HepG2 (cell line): ENCODE measurements around the gene TADA2A. TPM values are rescaled to one million over a fixed set of nuclear protein-coding genes. Genes with fewer than 3 reads are reported as not detected.
A peak's percentile ranks its signal among the peaks of the same experiment; 100 is the strongest.

Source experiments
- ATAC-seq: fragments of 200-7000 bp; cut with Tn5 transposase; 3 replicates; pipeline ENCODE4 v1.9.1; 2020; ENCODE audit warnings: mild to moderate bottlenecking, moderate library complexity
- BruUV-seq: library from RNA; stranded (reverse); fragments of 400-500 nt; replicated peaks from 2 replicates; lab custom pipeline; 2021; lab: Mats Ljungman, UMichigan
- CTCF ChIA-PET: fragments of 300-600 bp; formaldehyde crosslinking; extraction: SDS; loops from one replicate; lab custom pipeline; 2021; ENCODE audit warnings: low total read pairs, inconsistent platforms, low intra/inter-chr PET ratio; lab: Yijun Ruan, JAX
- POLR2A ChIA-PET: fragments of 350-600 bp; sonication (Branson Sonifier 250); formaldehyde crosslinking; loops from one replicate; lab custom pipeline; 2020; ENCODE audit warnings: antibody characterized with exemption, inconsistent platforms; lab: Yijun Ruan, JAX
- DNase-seq: peaks from one replicate; pipeline ENCODE4 v3.0.0-alpha.2; 2015; ENCODE audit warnings: low spot score
- FAIRE-seq: peaks from 3 replicates; lab custom pipeline; 2011; peaks lifted over from hg19 to GRCh38; lab: Jason Lieb, UNC
- H2AFZ ChIP-seq: one replicate; pipeline ENCODE4 v1.6.1; 2011; ENCODE audit warnings: low read length, inconsistent platforms
- H3K27ac ChIP-seq: fragments of 300-600 bp; 3 replicates; pipeline ENCODE4 v1.8.0; 2011; ENCODE audit warnings: mixed run types, mild to moderate bottlenecking, mixed read lengths, low read length, inconsistent platforms; ENCODE audit not compliant: insufficient read depth; ENCODE audit errors: extremely low read length
- H3K27me3 ChIP-seq, 2 experiments: fragments of 200-600 bp in 1 of 2; 2 replicates in 1 of 2; 3 replicates in 1 of 2; pipeline versions ENCODE4 v1.6.0 to v1.8.0; 2011; ENCODE audit warnings: low read length in 2 of 2, mild to moderate bottlenecking in 2 of 2, moderate library complexity in 2 of 2, inconsistent platforms in 1 of 2; ENCODE audit not compliant: insufficient read depth in 2 of 2, control insufficient read depth in 1 of 2
- H3K36me3 ChIP-seq, 2 experiments: fragments of 200-600 bp in 1 of 2; replicated peaks in 1 of 2; 2 replicates in 1 of 2; 3 replicates in 1 of 2; pipeline versions ENCODE4 v1.5.1 to v1.8.0; 2011; ENCODE audit warnings: low read length in 2 of 2, inconsistent platforms in 1 of 2; ENCODE audit not compliant: insufficient read depth in 2 of 2, control insufficient read depth in 1 of 2
- H3K4me1 ChIP-seq: 2 replicates; pipeline ENCODE4 v1.5.1; 2012; ENCODE audit warnings: low read length, inconsistent platforms; ENCODE audit not compliant: insufficient read depth
- H3K4me2 ChIP-seq: 2 replicates; pipeline ENCODE4 v1.6.0; 2011; ENCODE audit warnings: low read depth, low read length, inconsistent platforms
- H3K4me3 ChIP-seq, 3 experiments: fragments of 200-600 bp in 1 of 3; sonication (generic), shearing (Covaris generic) in 1 of 3; replicated peaks in 1 of 3; 2 replicates each; pipeline ENCODE4 v1.5.1; 2011 to 2016; ENCODE audit warnings: low read length in 3 of 3, inconsistent platforms in 2 of 3, low read depth in 2 of 3, mild to moderate bottlenecking in 2 of 3, control low read depth in 1 of 3, mixed read lengths in 1 of 3; ENCODE audit not compliant: insufficient read depth in 1 of 3
- H3K79me2 ChIP-seq: one replicate; pipeline ENCODE4 v1.6.1; 2011; ENCODE audit warnings: low read length, inconsistent platforms; ENCODE audit not compliant: insufficient read depth
- H3K9ac ChIP-seq: 2 replicates; pipeline ENCODE4 v1.6.0; 2011; ENCODE audit warnings: mild to moderate bottlenecking, low read depth, low read length, inconsistent platforms; ENCODE audit not compliant: insufficient read depth
- H3K9me3 ChIP-seq: 2 replicates; pipeline ENCODE4 v1.5.1; 2012; ENCODE audit warnings: mild to moderate bottlenecking, low read length
- H4K20me1 ChIP-seq: 2 replicates; pipeline ENCODE4 v1.6.0; 2011; ENCODE audit warnings: inconsistent platforms, mild to moderate bottlenecking, low read length, moderate library complexity; ENCODE audit not compliant: insufficient read depth
- CEBPG ChIP-seq: IDR thresholded peaks from 2 replicates; pipeline ENCODE4 v1.6.1; 2016
- ELF3 ChIP-seq: IDR thresholded peaks from 2 replicates; pipeline ENCODE4 v1.6.1; 2016; ENCODE audit warnings: missing genetic modification reagents, missing compliant biosample characterization
- FOSL1 ChIP-seq: sonication (generic); formaldehyde crosslinking; IDR thresholded peaks from 2 replicates; pipeline ENCODE4 v1.9.0; 2021; ENCODE audit warnings: missing genetic modification reagents, borderline replicate concordance
- FOXO1 ChIP-seq: sonication (generic); formaldehyde crosslinking; IDR thresholded peaks from 2 replicates; pipeline ENCODE4 v1.4.0; 2020; ENCODE audit warnings: missing genetic modification reagents
- NFE2L2 ChIP-seq: fragments of 150-350 bp; IDR thresholded peaks from 2 replicates; pipeline ENCODE4 v1.6.1; 2014; ENCODE audit warnings: low read length
- PHB2 ChIP-seq: fragments of 450-650 bp; IDR thresholded peaks from 2 replicates; pipeline ENCODE4 v1.6.1; 2018; ENCODE audit not compliant: partially characterized antibody
- SNAPC5 ChIP-seq: sonication (generic); formaldehyde crosslinking; IDR thresholded peaks from 2 replicates; pipeline ENCODE4 v1.8.1; 2023; ENCODE audit warnings: mild to moderate bottlenecking, missing genetic modification reagents, borderline replicate concordance
- SOX13 ChIP-seq, 3 experiments: fragments of 450-650 bp in 1 of 3; sonication (generic) in 1 of 3; formaldehyde crosslinking in 1 of 3; IDR thresholded peaks in 2 of 3; conservative IDR thresholded peaks in 1 of 3; 2 replicates each; pipeline versions ENCODE4 v1.5.0 to v1.6.1; 2016 to 2020; ENCODE audit warnings: antibody characterized with exemption in 1 of 3, mild to moderate bottlenecking in 1 of 3, missing compliant biosample characterization in 1 of 3, missing genetic modification reagents in 1 of 3, moderate library complexity in 1 of 3
- THAP11 ChIP-seq: IDR thresholded peaks from 2 replicates; pipeline ENCODE4 v1.6.1; 2016; ENCODE audit warnings: missing biosample characterization, missing genetic modification reagents
- ZBTB34 ChIP-seq: sonication (generic); formaldehyde crosslinking; IDR thresholded peaks from 2 replicates; pipeline ENCODE4 v1.8.0; 2022; ENCODE audit warnings: mild to moderate bottlenecking, missing genetic modification reagents
- ZNF101 ChIP-seq: sonication (generic); formaldehyde crosslinking; IDR thresholded peaks from 2 replicates; pipeline ENCODE4 v1.4.0; 2020; ENCODE audit warnings: mild to moderate bottlenecking, low read depth, missing genetic modification reagents, borderline replicate concordance
- ZNF230 ChIP-seq: sonication (generic); formaldehyde crosslinking; IDR thresholded peaks from 2 replicates; pipeline ENCODE4 v1.4.0; 2020; ENCODE audit warnings: mild to moderate bottlenecking, missing genetic modification reagents
- ZNF546 ChIP-seq: sonication (generic); formaldehyde crosslinking; conservative IDR thresholded peaks from 2 replicates; pipeline ENCODE4 v1.8.1; 2023; ENCODE audit warnings: mild to moderate bottlenecking, missing genetic modification reagents
- ZSCAN20 ChIP-seq: sonication (generic); formaldehyde crosslinking; IDR thresholded peaks from 2 replicates; pipeline ENCODE4 v1.4.0; 2020; ENCODE audit warnings: missing genetic modification reagents, mild to moderate bottlenecking, borderline replicate concordance
- WGBS: methylation state at CpG from one replicate; pipeline ENCODE4 v1.1.6; 2017; ENCODE audit warnings: low lambda C conversion rate; 5-methylcytosine and 5-hydroxymethylcytosine counted together
- in situ Hi-C: cut with HindIII; loops from 2 replicates; pipeline ENCODE4 v1.10.0; 2017; ENCODE audit warnings: low pct_unique_long_range_greater_than_20kb; ENCODE audit not compliant: extremely low pct_ligation_motif_present
- intact Hi-C: fragments of 100-400 bp; cut with micrococcal nuclease; formaldehyde crosslinking; loops from one replicate; pipeline ENCODE4 v1.10.0; 2022; ENCODE audit not compliant: unreplicated experiment
- polyA plus RNA-seq, 8 experiments: library from polyadenylated mRNA; depleted of rRNA in 3 of 8; stranded (reverse) in 7 of 8; unstranded in 1 of 8; fragments of >200 nt; fragmentation: Illumina TruSeq in 4 of 8; extraction: Trizol in 4 of 8; gene quantifications; 2 replicates each; pipeline versions ENCODE4 v1.2.1 to v1.2.3, GENCODE V29; 2011 to 2016; ENCODE audit warnings: low read depth in 4 of 8, missing spikeins in 1 of 8, mixed read lengths in 1 of 8; ENCODE audit not compliant: insufficient read depth in 1 of 8
- total RNA-seq, 5 experiments: library from RNA; depleted of rRNA; stranded (reverse); fragments of >200 nt; fragmentation: Illumina TruSeq; extraction: Trizol; gene quantifications; 2 replicates each; pipeline ENCODE4 v1.2.3, GENCODE V29; 2016; ENCODE audit warnings: low read depth in 1 of 5

TADA2A gene
- total and polyA plus RNA-seq, 2 of the 13 experiments (the other 11 are each of a cell fraction or from before 2014, with no cell fraction given) = 8.0 to 14.0 TPM

GRCh38 chr17:37485938-37486570 is 79.4 kb downstream of the TADA2A start:
- H2AFZ ChIP-seq = no peak overlapping the region
- H3K27me3 ChIP-seq = no peaks in the 10 kb centered on the region; a peak in 1 of 5 replicates
- in situ Hi-C loops = no loop called here
- H3K4me3 ChIP-seq = no peak overlapping the region
- peaks cover 10% of the 10 kb centered on the region for H3K79me2 ChIP-seq
- no peaks in the 10 kb centered on the region for H4K20me1 ChIP-seq
- WGBS = 95% methylated on average over 1 of the region's 1 CpG
- DNase-seq (no peak), FAIRE-seq (no peak), ATAC-seq (no peak)
- no peaks in the 10 kb centered on the region for H3K36me3 ChIP-seq
- H3K4me1 ChIP-seq = peaks cover 50% of the 10 kb centered on the region
- H3K27ac ChIP-seq = no peak overlapping the region
- CTCF ChIA-PET = no interaction called here
- TF ChIP-seq NFE2L2 = no peak
- no peak for TF ChIP-seq ZSCAN20
- BruUV-seq = no TSS peak
- intact Hi-C loops = no loop called here
- H3K9me3 ChIP-seq = no peaks in the 10 kb centered on the region
- H3K4me2 ChIP-seq = no peak overlapping the region
- POLR2A ChIA-PET = interaction anchor here (0.7 kb wide), 1 partner anchor 189 kb away, joined by 5 read pairs; no protein-coding TSS in a partner anchor
- H3K9ac ChIP-seq = no peak overlapping the region

GRCh38 chr17:37488009-37488604 is 81.4 kb downstream of the TADA2A start:
- FAIRE-seq = no peak
- TF ChIP-seq ZBTB34 (CRISPR knock-in tag) (no peak), ELF3 (CRISPR knock-in tag) (no peak), ZNF230 (CRISPR knock-in tag) (no peak), FOXO1 (CRISPR knock-in tag) (peak; percentile 93), SOX13 (IDR thresholded peaks at IDR 0.05) (no peak), SOX13 (CRISPR knock-in tag; conservative IDR thresholded peaks at IDR 0.05 in 1 of 2, IDR thresholded peaks at IDR 0.05 in 1 of 2) (peak in 1 of 2 experiments; percentile 72; a peak in 2 of 4 replicates), SNAPC5 (CRISPR knock-in tag) (no peak), ZNF101 (CRISPR knock-in tag) (no peak), PHB2 (no peak), THAP11 (CRISPR knock-in tag) (peak; percentile 69), CEBPG (CRISPR knock-in tag) (peak; percentile 59), FOSL1 (CRISPR knock-in tag) (peak; percentile 92), ZNF546 (CRISPR knock-in tag) (no peak)

More at GRCh38 chr17:37488009-37488604, 81.4 kb downstream of the TADA2A start:
- peaks cover 47% of the 10 kb centered on the region for H3K4me1 ChIP-seq
- no peaks in the 10 kb centered on the region for H3K36me3 ChIP-seq
- intact Hi-C loops = loop anchor here (2.0 kb wide), 1 partner anchor 79 kb away; no protein-coding TSS in a partner anchor
- peaks cover 12% of the 10 kb centered on the region; the same call in 1 of the 2 replicates for H4K20me1 ChIP-seq
- no TSS peak for BruUV-seq
- 30% methylated on average over 7 of the region's 7 CpGs for WGBS
- H3K27ac ChIP-seq = peak overlapping the region; percentile 97
- CTCF ChIA-PET = no interaction called here
- H3K4me3 ChIP-seq = peak overlapping the region; percentile 71 to 86 (median 84)
- peak; percentile 98 for DNase-seq
- in situ Hi-C loops = no loop called here
- peak; percentile 67 for ATAC-seq
- H3K9ac ChIP-seq = peak overlapping the region; percentile 91
- POLR2A ChIA-PET = interaction anchor here (0.9 to 1.5 kb wide), 6 partner anchors 11 to 81 kb away, joined by 3 to 22 read pairs (median 4); partner anchors contain the start of genes ACACA and TADA2A
- no peaks in the 10 kb centered on the region for H3K9me3 ChIP-seq
- peak overlapping the region; percentile 98 for H3K4me2 ChIP-seq
- H2AFZ ChIP-seq = no peak overlapping the region
- H3K27me3 ChIP-seq = no peaks in the 10 kb centered on the region; a peak in 1 of 5 replicates
- H3K79me2 ChIP-seq = peaks cover 30% of the 10 kb centered on the region
